AG08395 (cell line): ENCODE data around the gene FPR1.
A peak's percentile ranks its signal among the peaks of the same experiment; 100 is the strongest.

Source experiments
- DNase-seq: peaks from one replicate; pipeline ENCODE4 v3.0.0; 2012; ENCODE audit warnings: mixed read lengths, low spot score

Gene FPR1

GRCh38 chr19:51706296-51706695, 45.4 kb downstream of the FPR1 start:
- no peak for DNase-seq

- DNase-seq = no peak
These were observed 47.1 kb downstream of the FPR1 start for GRCh38 chr19:51704626-51705025.

GRCh38 chr19:51703575-51704515, 47.8 kb downstream of the FPR1 start:
- peak; percentile 96 for DNase-seq

DNA sequence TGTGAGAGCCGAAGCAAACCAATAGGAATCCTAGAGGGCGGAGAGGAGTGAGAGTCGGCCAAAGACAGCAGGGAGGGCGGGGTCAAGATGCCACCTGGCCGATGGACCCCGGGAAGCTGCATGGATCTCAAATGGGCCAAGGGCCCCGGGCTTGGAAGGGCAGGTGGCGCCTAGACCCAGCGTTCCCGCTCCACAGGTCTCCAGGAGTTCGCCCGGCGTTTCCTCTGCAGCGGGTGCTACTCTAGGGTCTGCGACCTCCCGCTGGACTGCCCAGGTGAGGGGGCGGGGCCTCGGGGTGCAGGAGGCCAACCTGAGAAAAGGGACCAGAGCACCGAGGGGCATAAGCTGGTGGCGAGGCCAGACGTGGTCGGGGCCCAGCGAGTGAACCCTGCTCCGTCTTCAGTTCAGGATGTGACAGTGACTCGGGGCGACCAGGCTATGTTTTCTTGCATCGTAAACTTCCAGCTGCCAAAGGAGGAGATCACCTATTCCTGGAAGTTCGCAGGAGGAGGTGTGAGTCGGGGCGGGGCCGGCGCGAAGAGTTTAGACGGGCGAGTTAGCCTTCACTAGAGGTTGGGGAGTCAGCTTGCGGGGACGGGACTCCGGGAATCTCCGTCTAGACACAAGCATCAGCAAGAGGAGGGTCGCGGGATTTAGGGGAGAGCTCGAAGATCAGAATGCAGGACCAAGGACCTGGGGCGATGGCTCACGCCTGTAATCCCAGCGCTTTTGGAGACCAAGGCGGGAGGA, 48.7 kb downstream of the FPR1 start:
- DNase-seq = no peak

DNA sequence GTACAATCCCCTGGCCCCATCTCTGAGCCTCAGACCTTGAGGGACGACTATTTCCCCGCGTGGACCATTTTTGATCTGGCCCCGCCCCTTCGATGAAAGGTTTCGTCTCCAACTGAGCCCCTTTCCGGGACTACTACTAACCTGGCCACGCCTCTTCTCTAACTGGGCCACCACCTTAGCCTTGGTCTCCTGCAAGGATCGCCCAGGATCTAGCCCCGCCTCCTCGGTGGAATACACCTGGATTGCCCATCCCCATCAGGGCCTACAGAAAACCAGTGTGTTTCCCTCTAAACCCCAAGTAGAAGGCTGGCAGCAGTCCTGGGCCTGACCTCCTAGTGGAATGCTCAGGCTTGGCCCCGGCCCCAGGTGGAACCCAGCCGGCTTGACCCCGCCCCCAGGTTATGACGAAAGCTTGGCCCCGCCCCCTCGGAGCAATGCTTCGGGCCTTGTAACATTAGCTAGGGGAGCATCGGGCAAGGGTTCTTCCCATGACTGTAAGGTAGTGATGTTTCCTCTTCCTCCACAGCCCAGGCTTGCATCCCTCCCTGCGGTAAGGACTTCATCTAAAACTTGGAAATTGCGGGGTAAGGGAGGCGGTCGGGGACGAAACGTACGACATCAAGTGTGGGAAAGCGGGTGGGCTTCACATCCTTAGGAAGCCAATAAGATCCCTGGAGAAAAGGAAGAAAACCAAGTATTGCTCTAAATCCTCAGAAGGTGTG, 49.4 kb downstream of the FPR1 start:
- DNase-seq = peak; percentile 79

DNA sequence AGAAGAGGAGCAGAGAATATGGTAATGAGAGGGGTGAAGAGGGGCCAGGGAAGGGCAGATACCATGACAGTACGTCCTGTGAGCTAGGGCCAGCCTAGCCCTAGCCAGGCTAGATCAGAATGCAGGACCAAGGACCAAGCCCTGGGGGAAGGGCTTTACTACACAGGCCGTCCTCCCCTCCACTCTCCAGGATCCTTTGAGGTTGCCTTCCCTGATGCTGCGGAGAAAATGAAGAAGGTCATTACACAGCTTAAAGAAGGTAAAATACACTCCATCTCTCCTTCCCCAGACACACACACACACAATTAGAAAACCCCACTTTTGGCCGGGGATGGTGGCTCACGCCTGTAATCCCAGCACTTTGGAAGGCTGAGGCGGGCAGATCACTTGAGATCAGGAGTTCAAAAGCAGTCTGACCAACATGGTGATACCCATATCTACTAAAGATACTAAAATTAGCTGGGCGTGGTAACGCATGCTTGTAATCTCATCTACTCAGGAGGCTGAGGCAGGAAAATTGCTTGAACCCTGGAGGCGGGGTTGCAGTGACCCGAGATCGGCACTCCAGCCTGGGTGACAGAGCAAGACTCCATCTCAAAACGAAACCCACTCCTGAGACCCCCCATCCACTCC, 50.1 kb downstream of the FPR1 start:
- DNase-seq = no peak

DNA sequence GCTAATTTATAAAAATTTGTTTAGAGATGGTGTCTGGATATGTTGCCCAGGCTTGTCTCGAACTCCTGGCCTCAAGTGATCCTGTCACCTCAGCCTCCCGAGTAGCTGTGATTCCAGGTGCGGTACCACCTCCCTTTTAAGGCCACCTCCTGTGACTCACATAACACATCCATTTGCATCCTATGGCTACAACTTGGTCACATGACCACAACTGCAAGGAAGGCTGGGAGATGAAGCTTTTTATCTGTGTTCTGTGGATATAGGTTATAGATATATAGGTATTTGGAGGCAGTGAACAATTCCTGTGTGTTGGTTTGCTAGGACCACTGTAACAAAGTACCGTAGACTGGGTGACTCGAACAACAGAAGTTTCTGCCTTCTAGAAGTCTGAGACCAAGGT, 52.5 kb downstream of the FPR1 start:
- DNase-seq = no peak

DNA sequence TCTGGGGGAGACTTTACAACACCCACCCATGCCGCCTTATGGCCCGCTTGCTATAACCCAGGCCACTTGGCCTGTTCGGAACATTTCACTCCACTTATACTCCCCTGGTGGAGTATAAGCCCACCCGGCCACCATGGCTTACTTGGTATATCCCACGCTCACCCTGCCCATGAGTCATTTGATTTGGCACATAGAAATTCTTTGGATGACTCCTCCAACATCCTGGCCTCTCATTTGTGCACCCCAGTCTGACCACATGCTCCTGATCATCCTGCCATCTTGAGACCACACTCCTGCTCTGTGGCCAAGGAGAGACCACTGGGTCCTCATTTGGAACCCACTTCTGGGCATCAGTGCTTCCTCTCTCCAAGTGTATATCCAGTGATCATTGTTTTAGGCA, 53.4 kb downstream of the FPR1 start:
- no peak for DNase-seq

GRCh38 chr19:51697169-51697776, 54.4 kb downstream of the FPR1 start:
- no peak for DNase-seq

GRCh38 chr19:51696606-51697005, 55.1 kb downstream of the FPR1 start:
- DNase-seq = no peak
